ENCODE data around the gene DGKI. TPM values are rescaled to one million over a fixed set of nuclear protein-coding genes. Genes with fewer than 3 reads are reported as not detected.
"Not testable (repeated sequence)": the region's sequence is repeated elsewhere in the genome, so short reads cannot be mapped to it uniquely, and the experiment has no call there.

DGKI gene
- total and polyA plus RNA-seq, 5 donors from 2014 or later, result not detected

DNA sequence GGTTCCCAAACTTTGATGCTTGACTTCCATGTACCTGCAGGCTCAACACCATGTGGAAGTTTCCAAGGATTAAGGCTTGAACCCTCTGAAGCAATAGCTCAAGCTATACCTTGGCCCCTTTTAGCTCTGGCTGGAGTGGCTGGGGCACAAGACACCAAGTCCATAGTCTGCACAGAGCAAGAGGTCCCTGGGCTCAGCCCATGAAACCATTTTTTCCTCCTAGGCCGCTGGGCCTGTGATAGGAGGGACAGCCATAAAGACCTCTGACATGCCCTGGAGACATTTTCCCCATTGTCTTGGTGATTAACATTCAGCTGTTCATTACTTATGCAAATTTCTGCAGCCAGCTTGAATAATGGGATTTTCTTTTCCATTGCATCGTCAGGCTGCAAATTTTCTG is 14.4 kb downstream of the DGKI start:
- Histone ChIP-seq H3K4me3 (ENCODE audit: low read depth, low read length) (no peak overlapping the region), H3K4me1 (ENCODE audit: control insufficient read depth, insufficient read depth, low read length, poor library complexity, severe bottlenecking) (no peaks in the 10 kb centered on the region), H3K9me3 (ENCODE audit: control insufficient read depth in 2 of 2, low read length in 2 of 2) (peaks cover 3 to 20% of the 10 kb centered on the region in 2 experiments), H3K27me3 (ENCODE audit: control insufficient read depth, insufficient read depth, low read length) (no peaks in the 10 kb centered on the region), H3K27ac (ENCODE audit: insufficient read depth, low read length, poor library complexity, severe bottlenecking) (no peak overlapping the region), H3K36me3 (ENCODE audit: control insufficient read depth, insufficient read depth, low read length) (no peaks in the 10 kb centered on the region)
- ATAC-seq (ENCODE audit: low read depth in 2 of 2), result no peak
- Mint-ChIP-seq H3K4me3 (no peak overlapping the region), H3K4me1 (no peaks in the 10 kb centered on the region), H3K27ac (no peak overlapping the region), H3K27me3 (peaks cover 27% of the 10 kb centered on the region), H3K9me3 (peaks cover 0 to 17% (median 10%) of the 10 kb centered on the region in 7 donors), H3K36me3 (no peaks in the 10 kb centered on the region)
- DNase-seq, result no peak

DNA sequence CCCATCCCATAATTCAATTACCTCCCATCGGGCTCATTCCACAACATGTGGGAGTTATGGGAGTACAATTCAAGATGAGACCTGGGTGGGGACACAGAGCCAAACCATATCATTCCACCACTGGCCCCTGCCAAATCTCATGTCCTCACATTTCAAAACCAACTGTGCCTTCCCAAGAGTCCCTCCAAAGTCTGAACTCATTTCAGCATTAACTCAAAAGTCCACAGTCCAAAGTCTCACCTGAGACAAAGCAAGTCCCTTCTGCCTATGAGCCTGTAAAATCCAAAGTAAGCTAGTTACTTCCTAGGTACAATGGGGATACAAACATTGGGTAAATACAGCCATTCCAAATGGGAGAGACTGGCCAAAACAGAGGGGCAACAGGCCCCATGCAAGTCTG is 15.2 kb downstream of the DGKI start:
- H3K36me3 Mint-ChIP-seq, result not testable (repeated sequence)

DNA sequence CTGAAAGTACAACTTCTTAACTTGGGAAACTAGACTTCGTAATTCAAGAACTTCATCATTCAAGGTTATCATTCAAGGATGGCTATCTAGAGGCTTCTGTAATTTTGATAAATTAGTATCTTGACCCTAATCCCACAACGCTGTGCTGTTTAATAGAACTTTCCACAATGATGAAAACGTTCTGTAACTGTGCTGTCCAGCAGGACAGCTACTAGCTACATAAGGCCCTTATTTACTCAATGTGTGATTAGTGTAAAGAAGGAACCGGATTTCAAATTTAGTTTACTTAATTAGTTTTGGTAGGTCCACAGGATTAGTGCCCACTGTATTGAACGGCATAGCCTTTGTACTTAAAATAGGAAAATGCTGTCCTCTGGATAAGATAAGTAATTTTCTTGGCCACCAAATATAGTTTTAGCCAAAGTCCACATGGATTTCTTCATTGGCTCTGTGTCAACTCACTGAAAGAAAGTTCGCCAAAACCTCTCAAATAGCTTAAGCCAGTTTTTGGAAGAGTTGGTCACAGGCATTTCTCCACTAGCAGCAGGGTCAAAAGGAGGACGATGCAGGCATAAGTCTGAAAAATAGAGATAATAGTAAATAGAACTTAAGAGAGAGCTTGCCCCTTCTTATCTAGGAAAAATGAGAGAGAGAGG is 17.3 kb downstream of the DGKI start:
- Histone ChIP-seq H3K9me3 (ENCODE audit: control insufficient read depth in 2 of 2, low read length in 2 of 2) (peaks cover 3 to 20% of the 10 kb centered on the region in 2 experiments), H3K27ac (ENCODE audit: insufficient read depth, low read length, poor library complexity, severe bottlenecking) (no peak overlapping the region), H3K27me3 (ENCODE audit: control insufficient read depth, insufficient read depth, low read length) (no peaks in the 10 kb centered on the region), H3K36me3 (ENCODE audit: control insufficient read depth, insufficient read depth, low read length) (no peaks in the 10 kb centered on the region), H3K4me3 (ENCODE audit: low read depth, low read length) (no peak overlapping the region), H3K4me1 (ENCODE audit: control insufficient read depth, insufficient read depth, low read length, poor library complexity, severe bottlenecking) (no peaks in the 10 kb centered on the region)
- Mint-ChIP-seq H3K9me3 (peaks cover 0 to 17% (median 10%) of the 10 kb centered on the region in 7 donors), H3K27ac (no peak overlapping the region), H3K36me3 (no peaks in the 10 kb centered on the region), H3K4me1 (no peaks in the 10 kb centered on the region), H3K27me3 (peaks cover 13% of the 10 kb centered on the region), H3K4me3 (no peak overlapping the region)
- no peak for ATAC-seq (ENCODE audit: low read depth in 2 of 2)
- no peak for DNase-seq

More for the DNA sequence above, 15.2 kb downstream of the DGKI start:
- H3K4me3 ChIP-seq (ENCODE audit: low read depth, low read length); H3K27me3 ChIP-seq (ENCODE audit: control insufficient read depth, insufficient read depth, low read length); H3K4me1 ChIP-seq (ENCODE audit: control insufficient read depth, insufficient read depth, low read length, poor library complexity, severe bottlenecking); H3K36me3 ChIP-seq (ENCODE audit: control insufficient read depth, insufficient read depth, low read length); DNase-seq; H3K27ac ChIP-seq (ENCODE audit: insufficient read depth, low read length, poor library complexity, severe bottlenecking); H3K27ac Mint-ChIP-seq; H3K4me1 Mint-ChIP-seq; ATAC-seq (ENCODE audit: low read depth in 2 of 2); H3K4me3 Mint-ChIP-seq: not testable (repeated sequence)
- Mint-ChIP-seq H3K9me3 (peaks cover 0 to 17% (median 10%) of the 10 kb centered on the region in 7 donors), H3K27me3 (peaks cover 23% of the 10 kb centered on the region)
- H3K9me3 ChIP-seq (ENCODE audit: control insufficient read depth in 2 of 2, low read length in 2 of 2), result peaks cover 3 to 20% of the 10 kb centered on the region in 2 experiments

DNA sequence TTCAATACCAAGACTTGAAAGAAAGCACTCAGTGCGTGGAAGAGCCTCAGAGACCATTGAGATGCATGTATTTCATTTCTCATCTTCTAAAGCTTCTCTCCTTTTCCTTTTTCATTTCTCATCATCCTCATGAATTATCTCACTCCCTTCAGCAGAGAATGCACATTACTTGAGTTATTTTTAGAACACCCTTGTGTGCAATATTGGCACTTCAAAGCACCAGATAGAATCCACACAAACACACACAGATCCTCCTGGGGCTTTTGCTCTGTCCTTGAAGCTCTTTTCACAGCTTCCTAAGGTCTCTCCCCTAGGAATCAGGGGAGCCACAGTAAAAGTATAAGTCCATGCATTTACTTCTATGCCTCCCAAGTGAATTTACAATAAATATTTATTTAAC is 18.3 kb downstream of the DGKI start:
- Mint-ChIP-seq H3K9me3 (peaks cover 0 to 15% (median 9%) of the 10 kb centered on the region in 7 donors), H3K27ac (no peak overlapping the region), H3K27me3 (peaks cover 13% of the 10 kb centered on the region), H3K4me1 (no peaks in the 10 kb centered on the region), H3K36me3 (no peaks in the 10 kb centered on the region), H3K4me3 (no peak overlapping the region)
- no peaks in the 10 kb centered on the region for H3K27me3 ChIP-seq (ENCODE audit: control insufficient read depth, insufficient read depth, low read length)
- H3K36me3 ChIP-seq (ENCODE audit: control insufficient read depth, insufficient read depth, low read length), result no peaks in the 10 kb centered on the region
- H3K4me3 ChIP-seq (ENCODE audit: low read depth, low read length), result no peak overlapping the region
- H3K9me3 ChIP-seq (ENCODE audit: control insufficient read depth in 2 of 2, low read length in 2 of 2), result peaks cover 0 to 13% of the 10 kb centered on the region in 2 experiments
- no peaks in the 10 kb centered on the region for H3K4me1 ChIP-seq (ENCODE audit: control insufficient read depth, insufficient read depth, low read length, poor library complexity, severe bottlenecking)
- DNase-seq (no peak), ATAC-seq (ENCODE audit: low read depth in 2 of 2) (no peak)
- H3K27ac ChIP-seq (ENCODE audit: insufficient read depth, low read length, poor library complexity, severe bottlenecking), result no peak overlapping the region

DNA sequence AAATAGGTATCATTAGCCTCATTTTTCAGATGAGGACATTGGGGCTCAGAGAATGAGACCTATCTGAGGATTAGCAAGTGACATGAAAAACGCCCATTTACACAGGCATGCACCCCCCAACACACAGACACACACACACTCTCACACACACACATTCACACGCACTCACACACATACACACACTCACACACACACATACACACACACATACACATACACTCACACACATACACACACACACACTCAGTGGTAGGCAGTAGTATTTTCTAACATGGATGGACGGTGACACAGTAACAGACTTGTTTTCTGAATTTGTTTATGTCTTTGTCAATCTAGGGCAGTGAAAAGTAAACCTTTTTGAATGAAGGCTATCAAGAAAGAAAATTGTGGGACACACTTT is 21.3 kb downstream of the DGKI start:
- H3K4me3 ChIP-seq (ENCODE audit: low read depth, low read length), result no peak overlapping the region
- H3K9me3 Mint-ChIP-seq, result peaks cover 0 to 3% (median 1%) of the 10 kb centered on the region in 7 donors
- H3K36me3 ChIP-seq (ENCODE audit: control insufficient read depth, insufficient read depth, low read length), result no peaks in the 10 kb centered on the region
- H3K27ac ChIP-seq (ENCODE audit: insufficient read depth, low read length, poor library complexity, severe bottlenecking), result no peak overlapping the region
- H3K4me1 Mint-ChIP-seq, result no peaks in the 10 kb centered on the region
- H3K4me1 ChIP-seq (ENCODE audit: control insufficient read depth, insufficient read depth, low read length, poor library complexity, severe bottlenecking), result no peaks in the 10 kb centered on the region
- no peaks in the 10 kb centered on the region for H3K36me3 Mint-ChIP-seq
- no peak overlapping the region for H3K27ac Mint-ChIP-seq
- ATAC-seq (ENCODE audit: low read depth in 2 of 2) (no peak), DNase-seq (no peak)
- peaks cover 13% of the 10 kb centered on the region for H3K27me3 Mint-ChIP-seq
- H3K9me3 ChIP-seq (ENCODE audit: control insufficient read depth in 2 of 2, low read length in 2 of 2), result no peaks in the 10 kb centered on the region
- H3K4me3 Mint-ChIP-seq, result no peak overlapping the region
- H3K27me3 ChIP-seq (ENCODE audit: control insufficient read depth, insufficient read depth, low read length), result no peaks in the 10 kb centered on the region

DNA sequence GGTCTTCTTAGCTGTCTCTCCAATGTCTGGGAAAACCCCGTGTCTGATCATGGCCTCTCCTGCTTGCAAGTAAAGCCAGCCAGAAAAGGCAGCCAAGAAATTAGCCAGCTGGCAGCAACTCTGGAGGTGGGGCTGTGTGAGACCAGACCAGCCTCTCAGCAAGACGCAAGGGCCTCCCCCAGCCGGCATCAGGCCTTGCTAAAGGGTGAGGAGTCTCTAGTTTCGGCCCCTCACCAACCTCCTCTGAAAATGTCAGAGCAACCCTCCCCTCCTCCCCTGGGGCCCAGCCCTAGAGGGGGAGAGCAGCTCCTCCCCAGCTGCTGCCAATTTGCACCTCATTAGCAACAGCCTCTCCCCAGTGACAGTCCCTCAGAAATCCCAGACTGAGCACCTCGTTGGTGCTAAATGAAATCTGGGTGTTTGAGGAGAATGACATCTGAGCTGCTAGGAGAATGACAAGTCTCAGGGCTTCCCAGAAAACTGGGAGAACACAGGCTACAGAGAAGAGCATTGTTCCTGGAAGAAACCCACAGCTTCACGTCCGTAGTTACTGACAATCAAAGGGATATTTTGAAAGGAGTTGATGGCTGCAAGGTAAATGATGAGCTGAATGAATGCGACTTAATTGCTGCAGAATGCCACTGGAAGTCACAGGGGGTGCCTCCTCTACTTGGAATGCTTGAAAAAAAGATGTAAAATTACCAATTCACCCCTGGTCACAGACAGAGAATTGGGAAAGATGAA is 25.9 kb downstream of the DGKI start:
- no peaks in the 10 kb centered on the region for H3K9me3 ChIP-seq (ENCODE audit: control insufficient read depth in 2 of 2, low read length in 2 of 2)
- H3K4me3 ChIP-seq (ENCODE audit: low read depth, low read length), result no peak overlapping the region
- no peaks in the 10 kb centered on the region for H3K27me3 ChIP-seq (ENCODE audit: control insufficient read depth, insufficient read depth, low read length)
- Mint-ChIP-seq H3K4me1 (no peaks in the 10 kb centered on the region), H3K36me3 (no peaks in the 10 kb centered on the region), H3K4me3 (no peak overlapping the region), H3K27ac (no peak overlapping the region), H3K9me3 (peaks cover 0 to 3% (median 0%) of the 10 kb centered on the region in 7 donors), H3K27me3 (no peaks in the 10 kb centered on the region)
- no peak for DNase-seq
- H3K27ac ChIP-seq (ENCODE audit: insufficient read depth, low read length, poor library complexity, severe bottlenecking), result no peak overlapping the region
- no peaks in the 10 kb centered on the region for H3K4me1 ChIP-seq (ENCODE audit: control insufficient read depth, insufficient read depth, low read length, poor library complexity, severe bottlenecking)
- no peaks in the 10 kb centered on the region for H3K36me3 ChIP-seq (ENCODE audit: control insufficient read depth, insufficient read depth, low read length)
- no peak for ATAC-seq (ENCODE audit: low read depth in 2 of 2)

DNA sequence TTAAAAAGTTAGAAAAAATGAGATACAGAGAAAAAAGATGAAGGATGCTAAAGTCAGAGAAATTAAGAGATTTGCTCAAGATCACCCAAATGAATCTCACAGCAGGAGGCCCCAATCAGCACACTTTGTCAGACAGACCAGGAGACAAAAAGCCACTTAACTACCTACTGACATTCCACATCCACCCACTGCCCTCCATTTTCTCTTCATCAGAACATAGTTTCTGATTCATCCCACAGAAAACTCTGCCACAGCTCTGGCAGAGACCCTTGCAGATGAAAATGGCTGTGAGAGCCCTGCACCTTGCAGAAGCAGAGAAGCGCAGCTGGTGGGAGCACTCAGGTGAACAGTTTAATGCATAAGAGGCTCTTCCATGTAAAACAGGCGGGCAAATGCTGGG is 26.6 kb downstream of the DGKI start:
- H3K4me1 Mint-ChIP-seq, result no peaks in the 10 kb centered on the region
- Histone ChIP-seq H3K4me3 (ENCODE audit: low read depth, low read length) (no peak overlapping the region), H3K36me3 (ENCODE audit: control insufficient read depth, insufficient read depth, low read length) (no peaks in the 10 kb centered on the region), H3K27me3 (ENCODE audit: control insufficient read depth, insufficient read depth, low read length) (no peaks in the 10 kb centered on the region), H3K27ac (ENCODE audit: insufficient read depth, low read length, poor library complexity, severe bottlenecking) (no peak overlapping the region), H3K9me3 (ENCODE audit: control insufficient read depth in 2 of 2, low read length in 2 of 2) (no peaks in the 10 kb centered on the region), H3K4me1 (ENCODE audit: control insufficient read depth, insufficient read depth, low read length, poor library complexity, severe bottlenecking) (no peaks in the 10 kb centered on the region)
- H3K27me3 Mint-ChIP-seq, result no peaks in the 10 kb centered on the region
- H3K36me3 Mint-ChIP-seq, result no peaks in the 10 kb centered on the region
- no peak for DNase-seq
- H3K9me3 Mint-ChIP-seq, result peaks cover 0 to 3% (median 0%) of the 10 kb centered on the region in 7 donors
- H3K27ac Mint-ChIP-seq, result no peak overlapping the region
- no peak for ATAC-seq (ENCODE audit: low read depth in 2 of 2)
- H3K4me3 Mint-ChIP-seq, result no peak overlapping the region

DNA sequence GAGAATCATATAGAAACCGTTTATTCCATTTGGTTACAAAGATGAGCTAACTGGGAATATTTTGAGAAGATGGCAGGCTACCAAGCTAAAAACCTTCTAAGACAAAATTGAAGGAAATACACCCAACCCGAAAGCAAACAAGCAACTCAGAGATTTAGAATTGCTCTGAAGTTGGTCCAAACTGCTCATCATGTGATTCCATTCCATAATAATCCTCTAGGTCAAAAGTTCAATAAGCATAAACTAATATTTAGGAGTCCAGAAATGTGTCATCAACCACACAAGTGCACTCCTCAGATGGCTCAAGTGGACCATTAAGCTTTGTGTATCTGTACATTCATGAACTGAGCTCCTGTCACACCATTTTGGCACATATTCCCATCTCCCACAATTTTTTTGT is 28.7 kb downstream of the DGKI start:
- Mint-ChIP-seq H3K4me3 (no peak overlapping the region), H3K9me3 (peaks cover 0 to 3% (median 0%) of the 10 kb centered on the region in 7 donors), H3K4me1 (no peaks in the 10 kb centered on the region), H3K36me3 (no peaks in the 10 kb centered on the region), H3K27ac (no peak overlapping the region), H3K27me3 (no peaks in the 10 kb centered on the region)
- Histone ChIP-seq H3K27me3 (ENCODE audit: control insufficient read depth, insufficient read depth, low read length) (no peaks in the 10 kb centered on the region), H3K27ac (ENCODE audit: insufficient read depth, low read length, poor library complexity, severe bottlenecking) (no peak overlapping the region), H3K4me3 (ENCODE audit: low read depth, low read length) (no peak overlapping the region), H3K4me1 (ENCODE audit: control insufficient read depth, insufficient read depth, low read length, poor library complexity, severe bottlenecking) (no peaks in the 10 kb centered on the region), H3K9me3 (ENCODE audit: control insufficient read depth in 2 of 2, low read length in 2 of 2) (no peaks in the 10 kb centered on the region), H3K36me3 (ENCODE audit: control insufficient read depth, insufficient read depth, low read length) (no peaks in the 10 kb centered on the region)
- ATAC-seq (ENCODE audit: low read depth in 2 of 2) (no peak), DNase-seq (no peak)

Data from CD4-positive, CD25-positive, alpha-beta regulatory T cell (primary cell).